Neuron (in vitro differentiated cells): ENCODE results near the gene OST4.
A peak's percentile ranks its signal among the peaks of the same experiment; 100 is the strongest.
"Not testable (repeated sequence)": the region's sequence is repeated elsewhere in the genome, so short reads cannot be mapped to it uniquely, and the experiment has no call there.

Experiments used
- H2AFZ ChIP-seq: one replicate; pipeline ENCODE4 v1.6.1; 2013; ENCODE audit warnings: low read depth, mild to moderate bottlenecking, inconsistent platforms, low read length, moderate library complexity
- H3K27me3 ChIP-seq: one replicate; pipeline ENCODE4 v1.6.1; 2013; ENCODE audit warnings: low read length; ENCODE audit not compliant: insufficient read depth
- H3K36me3 ChIP-seq: one replicate; pipeline ENCODE4 v1.6.1; 2013; ENCODE audit warnings: low read length; ENCODE audit not compliant: insufficient read depth
- H3K4me1 ChIP-seq: one replicate; pipeline ENCODE4 v1.6.1; 2013; ENCODE audit warnings: low read length; ENCODE audit not compliant: insufficient read depth
- H3K4me3 ChIP-seq: 2 replicates; pipeline ENCODE4 v1.5.1; 2013; ENCODE audit warnings: mild to moderate bottlenecking, low read length, moderate library complexity
- H3K9me3 ChIP-seq: one replicate; pipeline ENCODE4 v1.6.1; 2013; ENCODE audit warnings: low read length

The OST4 gene

GRCh38 chr2:27079233-27080139, 8.0 kb upstream of the OST4 start:
- Histone ChIP-seq H2AFZ (no peak overlapping the region), H3K4me3 (no peak overlapping the region), H3K9me3 (no peaks in the 10 kb centered on the region), H3K4me1 (peaks cover 29% of the 10 kb centered on the region), H3K36me3 (no peaks in the 10 kb centered on the region), H3K27me3 (no peaks in the 10 kb centered on the region)

GRCh38 chr2:27078267-27079194, 7.1 kb upstream of the OST4 start, which contains the start of gene EMILIN1:
EMILIN1 (plus strand) TSS chr2:27078615; CDS start chr2:27079066, 451 bp downstream.
- no peaks in the 10 kb centered on the region for H3K36me3 ChIP-seq
- H3K4me1 ChIP-seq = peaks cover 29% of the 10 kb centered on the region
- no peaks in the 10 kb centered on the region for H3K9me3 ChIP-seq
- no peaks in the 10 kb centered on the region for H3K27me3 ChIP-seq
- H2AFZ ChIP-seq = peak within 1 kb of the TSS; percentile 64
- H3K4me3 ChIP-seq = no peak within 1 kb of the TSS

- Histone ChIP-seq H2AFZ (no peak overlapping the region), H3K36me3 (no peaks in the 10 kb centered on the region), H3K9me3 (no peaks in the 10 kb centered on the region), H3K4me1 (peaks cover 35% of the 10 kb centered on the region), H3K4me3 (no peak overlapping the region), H3K27me3 (no peaks in the 10 kb centered on the region)
These were observed 5.8 kb upstream of the OST4 start for GRCh38 chr2:27077231-27077630.

GRCh38 chr2:27076323-27076722, 4.9 kb upstream of the OST4 start:
- no peak overlapping the region for H2AFZ ChIP-seq
- H3K36me3 ChIP-seq = no peaks in the 10 kb centered on the region
- peaks cover 34% of the 10 kb centered on the region for H3K4me1 ChIP-seq
- no peaks in the 10 kb centered on the region for H3K9me3 ChIP-seq
- no peak overlapping the region for H3K4me3 ChIP-seq
- no peaks in the 10 kb centered on the region for H3K27me3 ChIP-seq

GRCh38 chr2:27075566-27075871, 4.1 kb upstream of the OST4 start:
- not testable (repeated sequence) for H3K4me3 ChIP-seq, H2AFZ ChIP-seq, H3K27me3 ChIP-seq, H3K36me3 ChIP-seq, H3K9me3 ChIP-seq
- peaks cover 34% of the 10 kb centered on the region for H3K4me1 ChIP-seq

GRCh38 chr2:27074738-27075565, 3.5 kb upstream of the OST4 start:
- Histone ChIP-seq H2AFZ (no peak overlapping the region), H3K4me1 (peaks cover 39% of the 10 kb centered on the region), H3K27me3 (no peaks in the 10 kb centered on the region), H3K36me3 (peaks cover 6% of the 10 kb centered on the region), H3K4me3 (no peak overlapping the region), H3K9me3 (no peaks in the 10 kb centered on the region)

GRCh38 chr2:27073782-27074181, 2.3 kb upstream of the OST4 start:
- Histone ChIP-seq H2AFZ (no peak overlapping the region), H3K4me3 (no peak overlapping the region), H3K27me3 (no peaks in the 10 kb centered on the region)

GRCh38 chr2:27072920-27073319, 1.5 kb upstream of the OST4 start:
- Histone ChIP-seq H3K27me3 (no peaks in the 10 kb centered on the region), H3K36me3 (peaks cover 26% of the 10 kb centered on the region), H2AFZ (peak overlapping the region; percentile 76), H3K4me3 (peak overlapping the region; percentile 92), H3K4me1 (peaks cover 38% of the 10 kb centered on the region), H3K9me3 (no peaks in the 10 kb centered on the region)

More at GRCh38 chr2:27073782-27074181, 2.3 kb upstream of the OST4 start:
- Histone ChIP-seq H3K4me1 (peaks cover 44% of the 10 kb centered on the region), H3K36me3 (peaks cover 18% of the 10 kb centered on the region), H3K9me3 (no peaks in the 10 kb centered on the region)

GRCh38 chr2:27071990-27072830, 756 bp upstream of the OST4 start:
- H2AFZ ChIP-seq = peak overlapping the region; percentile 76

GRCh38 chr2:27070653-27071276, 689 bp downstream of the OST4 start:
- Histone ChIP-seq H2AFZ (no peak overlapping the region), H3K36me3 (peaks cover 42% of the 10 kb centered on the region), H3K9me3 (no peaks in the 10 kb centered on the region), H3K27me3 (no peaks in the 10 kb centered on the region), H3K4me1 (peaks cover 25% of the 10 kb centered on the region), H3K4me3 (peak overlapping the region; percentile 92)

More at GRCh38 chr2:27071990-27072830, 756 bp upstream of the OST4 start:
- Histone ChIP-seq H3K27me3 (no peaks in the 10 kb centered on the region), H3K4me3 (peak overlapping the region; percentile 92), H3K9me3 (no peaks in the 10 kb centered on the region), H3K4me1 (peaks cover 37% of the 10 kb centered on the region), H3K36me3 (peaks cover 33% of the 10 kb centered on the region)

- peak overlapping the region; percentile 92 for H3K4me3 ChIP-seq
- H2AFZ ChIP-seq = no peak overlapping the region
- peaks cover 49% of the 10 kb centered on the region for H3K36me3 ChIP-seq
- no peaks in the 10 kb centered on the region for H3K27me3 ChIP-seq
- H3K4me1 ChIP-seq = peaks cover 25% of the 10 kb centered on the region
- no peaks in the 10 kb centered on the region for H3K9me3 ChIP-seq
These were observed 1.4 kb downstream of the OST4 start for GRCh38 chr2:27069961-27070618.
